DOHH2 (cell line): ENCODE measurements around the gene PHF8.

ENCODE experiments used
- EZH2phosphoT487 ChIP-seq: fragments of 200-600 bp; sonication (generic); IDR thresholded peaks from 2 replicates; pipeline ENCODE4 v1.6.1; 2017; ENCODE audit warnings: borderline replicate concordance, mild to moderate bottlenecking, antibody characterized with exemption, low read length, moderate library complexity, mixed read lengths
- TF ChIP-seq, protein P1 (sequence below): fragments of 200-600 bp; sonication (generic); IDR thresholded peaks from one replicate; pipeline ENCODE4 v1.5.1; 2014; ENCODE audit warnings: antibody characterized with exemption, mild to moderate bottlenecking, low read depth, low read length; ENCODE audit not compliant: poor library complexity, severe bottlenecking

GRCh38 chrX:54064564-54064963 lies 20.3 kb upstream of the PHF8 start:
- TF ChIP-seq, protein P1, sequence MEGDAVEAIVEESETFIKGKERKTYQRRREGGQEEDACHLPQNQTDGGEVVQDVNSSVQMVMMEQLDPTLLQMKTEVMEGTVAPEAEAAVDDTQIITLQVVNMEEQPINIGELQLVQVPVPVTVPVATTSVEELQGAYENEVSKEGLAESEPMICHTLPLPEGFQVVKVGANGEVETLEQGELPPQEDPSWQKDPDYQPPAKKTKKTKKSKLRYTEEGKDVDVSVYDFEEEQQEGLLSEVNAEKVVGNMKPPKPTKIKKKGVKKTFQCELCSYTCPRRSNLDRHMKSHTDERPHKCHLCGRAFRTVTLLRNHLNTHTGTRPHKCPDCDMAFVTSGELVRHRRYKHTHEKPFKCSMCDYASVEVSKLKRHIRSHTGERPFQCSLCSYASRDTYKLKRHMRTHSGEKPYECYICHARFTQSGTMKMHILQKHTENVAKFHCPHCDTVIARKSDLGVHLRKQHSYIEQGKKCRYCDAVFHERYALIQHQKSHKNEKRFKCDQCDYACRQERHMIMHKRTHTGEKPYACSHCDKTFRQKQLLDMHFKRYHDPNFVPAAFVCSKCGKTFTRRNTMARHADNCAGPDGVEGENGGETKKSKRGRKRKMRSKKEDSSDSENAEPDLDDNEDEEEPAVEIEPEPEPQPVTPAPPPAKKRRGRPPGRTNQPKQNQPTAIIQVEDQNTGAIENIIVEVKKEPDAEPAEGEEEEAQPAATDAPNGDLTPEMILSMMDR, result no peak
- TF ChIP-seq EZH2phosphoT487, result no peak
